H1 (cell line): ENCODE data around the gene CD151. TPM values are rescaled to one million over a fixed set of nuclear protein-coding genes. Genes with fewer than 3 reads are reported as not detected.

Experiments used
- CTCF ChIA-PET: fragments of 300-600 bp; sonication (Branson Sonifier 250); formaldehyde crosslinking; loops from one replicate; lab custom pipeline; 2021; ENCODE audit not compliant: partially characterized antibody; lab: Charles Lee
- POLR2A ChIA-PET: fragments of 300-600 bp; sonication (Branson Sonifier 250); formaldehyde crosslinking; loops from one replicate; lab custom pipeline; 2021; ENCODE audit warnings: inconsistent platforms; ENCODE audit not compliant: partially characterized antibody; lab: Charles Lee
- DNase-seq, 2 experiments: peaks; one replicate each; pipeline versions ENCODE4 v3.0.0 to v3.0.0-alpha.2; 2010 to 2022; ENCODE audit warnings: low spot score in 2 of 2, low read depth in 1 of 2, mixed read lengths in 1 of 2
- FAIRE-seq: peaks from 2 replicates; lab custom pipeline; 2011; peaks lifted over from hg19 to GRCh38; lab: Jason Lieb, UNC
- H2AFZ ChIP-seq: 2 replicates; pipeline ENCODE4 v1.8.1; 2012; ENCODE audit warnings: low read length, inconsistent platforms
- H2AK5ac ChIP-seq: 2 replicates; pipeline ENCODE4 v1.6.1; 2013; ENCODE audit warnings: low read depth, low read length
- H2BK120ac ChIP-seq: replicated peaks from 2 replicates; pipeline ENCODE3; 2013; ENCODE audit warnings: low read depth, low read length, inconsistent platforms
- H2BK12ac ChIP-seq: 2 replicates; pipeline ENCODE4 v1.6.1; 2013; ENCODE audit warnings: low read depth, low read length
- H2BK15ac ChIP-seq: 2 replicates; pipeline ENCODE4 v1.6.1; 2013; ENCODE audit warnings: low read length
- H2BK20ac ChIP-seq: 2 replicates; pipeline ENCODE4 v1.6.1; 2013; ENCODE audit warnings: low read length
- H2BK5ac ChIP-seq: 2 replicates; pipeline ENCODE4 v1.6.1; 2013; ENCODE audit warnings: low read depth, low read length
- H3K14ac ChIP-seq: 2 replicates; pipeline ENCODE4 v1.6.1; 2013; ENCODE audit warnings: inconsistent platforms; ENCODE audit not compliant: insufficient read length
- H3K18ac ChIP-seq: 2 replicates; pipeline ENCODE4 v1.6.1; 2013; ENCODE audit warnings: low read length; ENCODE audit errors: extremely low read depth
- H3K23ac ChIP-seq: 2 replicates; pipeline ENCODE4 v1.6.1; 2013; ENCODE audit warnings: inconsistent platforms; ENCODE audit not compliant: insufficient read length
- H3K23me2 ChIP-seq: 2 replicates; pipeline ENCODE4 v1.6.1; 2013; ENCODE audit warnings: low read depth, low read length
- H3K27ac ChIP-seq: 2 replicates; pipeline ENCODE4 v1.6.1; 2011; ENCODE audit warnings: low read depth, low read length, inconsistent platforms
- H3K27me3 ChIP-seq, 4 experiments: replicated peaks in 1 of 4; 1 replicate in 1 of 4; 2 replicates in 3 of 4; pipeline versions ENCODE4 v1.6.1 to v1.8.1; 2011 to 2013; ENCODE audit warnings: low read length in 3 of 4, mild to moderate bottlenecking in 3 of 4, inconsistent platforms in 2 of 4, mixed read lengths in 2 of 4, moderate library complexity in 1 of 4; ENCODE audit not compliant: control insufficient read depth in 3 of 4, insufficient read depth in 3 of 4; ENCODE audit errors: extremely low read depth in 1 of 4
- H3K36me3 ChIP-seq, 4 experiments: 2 replicates each; pipeline versions ENCODE4 v1.6.1 to v1.8.1; 2011 to 2013; ENCODE audit warnings: mild to moderate bottlenecking in 4 of 4, low read length in 3 of 4, moderate library complexity in 2 of 4, control low read depth in 1 of 4, inconsistent platforms in 1 of 4; ENCODE audit not compliant: insufficient read depth in 4 of 4, control insufficient read depth in 2 of 4
- H3K4ac ChIP-seq: replicated peaks from 2 replicates; pipeline ENCODE3; 2013; ENCODE audit warnings: low read length, low read depth, mixed read lengths, inconsistent platforms; ENCODE audit not compliant: insufficient read length
- H3K4me1 ChIP-seq, 4 experiments: replicated peaks in 1 of 4; 1 replicate in 1 of 4; 2 replicates in 3 of 4; pipeline versions ENCODE4 v1.6.1 to v1.8.1; 2011 to 2013; ENCODE audit warnings: low read length in 3 of 4, inconsistent platforms in 2 of 4, mixed read lengths in 1 of 4; ENCODE audit not compliant: insufficient read depth in 4 of 4, control insufficient read depth in 3 of 4
- H3K4me2 ChIP-seq, 2 experiments: 2 replicates each; pipeline versions ENCODE4 v1.6.1 to v1.8.1; 2011 to 2013; ENCODE audit warnings: low read depth in 2 of 2, low read length in 2 of 2, control low read depth in 1 of 2, inconsistent platforms in 1 of 2, mild to moderate bottlenecking in 1 of 2; ENCODE audit not compliant: insufficient read depth in 1 of 2
- H3K4me3 ChIP-seq, 4 experiments: fragments of 200-600, 300-600 bp in 1 of 4; sonication (generic), shearing (Covaris generic), sonication (Bioruptor Twin) in 1 of 4; 2 replicates each; pipeline versions ENCODE4 v1.5.1 to v1.8.1; 2011 to 2016; ENCODE audit warnings: low read length in 4 of 4, low read depth in 3 of 4, control low read depth in 2 of 4, inconsistent platforms in 2 of 4, mild to moderate bottlenecking in 2 of 4, mixed read lengths in 1 of 4, moderate library complexity in 1 of 4; ENCODE audit not compliant: insufficient read depth in 2 of 4; ENCODE audit errors: extremely low read depth in 1 of 4
- H3K56ac ChIP-seq: replicated peaks from 2 replicates; pipeline ENCODE3; 2013; ENCODE audit warnings: low read depth, mild to moderate bottlenecking, mixed read lengths, low read length, inconsistent platforms; ENCODE audit not compliant: insufficient read length
- H3K79me1 ChIP-seq: 2 replicates; pipeline ENCODE4 v1.6.1; 2013; ENCODE audit warnings: low read depth, low read length, control low read depth
- H3K79me2 ChIP-seq, 2 experiments: 2 replicates each; pipeline versions ENCODE4 v1.6.1 to v1.8.1; 2012 to 2013; ENCODE audit warnings: low read length in 2 of 2, mild to moderate bottlenecking in 2 of 2, inconsistent platforms in 1 of 2; ENCODE audit not compliant: insufficient read depth in 2 of 2, control insufficient read depth in 1 of 2
- H3K9ac ChIP-seq, 4 experiments: replicated peaks in 1 of 4; 1 replicate in 1 of 4; 2 replicates in 3 of 4; pipeline versions ENCODE4 v1.6.1 to v1.8.1; 2011 to 2013; ENCODE audit warnings: low read depth in 3 of 4, low read length in 3 of 4, control low read depth in 2 of 4, mild to moderate bottlenecking in 2 of 4, moderate library complexity in 2 of 4, inconsistent platforms in 1 of 4; ENCODE audit errors: extremely low read depth in 1 of 4
- H3K9me3 ChIP-seq, 2 experiments: 2 replicates each; pipeline versions ENCODE4 v1.6.1 to v1.8.1; 2012 to 2013; ENCODE audit warnings: mild to moderate bottlenecking in 2 of 2, moderate library complexity in 2 of 2, control low read depth in 1 of 2, inconsistent platforms in 1 of 2, low read depth in 1 of 2, low read length in 1 of 2, mixed read lengths in 1 of 2; ENCODE audit not compliant: insufficient read depth in 2 of 2
- H4K20me1 ChIP-seq, 2 experiments: replicated peaks in 1 of 2; 2 replicates each; pipeline versions ENCODE3 to v1.8.1; 2011 to 2013; ENCODE audit warnings: inconsistent platforms in 2 of 2, low read length in 2 of 2, mild to moderate bottlenecking in 1 of 2; ENCODE audit not compliant: insufficient read depth in 2 of 2, control insufficient read depth in 1 of 2
- H4K5ac ChIP-seq: 2 replicates; pipeline ENCODE4 v1.6.1; 2013; ENCODE audit warnings: low read length, low read depth, mixed read lengths, inconsistent platforms; ENCODE audit not compliant: insufficient read length
- H4K8ac ChIP-seq: 2 replicates; pipeline ENCODE4 v1.8.0; 2013; ENCODE audit warnings: mild to moderate bottlenecking, moderate library complexity, low read length, inconsistent platforms; ENCODE audit not compliant: insufficient read depth; ENCODE audit errors: extremely low read depth
- H4K91ac ChIP-seq: replicated peaks from 2 replicates; pipeline ENCODE3; 2013; ENCODE audit warnings: low read length, mixed read lengths, inconsistent platforms; ENCODE audit not compliant: insufficient read length
- PHF8 ChIP-seq: fragments of 200-600 bp; sonication (generic); conservative IDR thresholded peaks from 2 replicates; pipeline ENCODE4 v1.7.1; 2012; ENCODE audit warnings: low read depth, mild to moderate bottlenecking, inconsistent platforms, low read length, moderate library complexity
- POLR2A ChIP-seq, 2 experiments: IDR thresholded peaks; 1 replicate in 1 of 2; 2 replicates in 1 of 2; pipeline ENCODE4 v1.6.1; 2011; ENCODE audit warnings: low read depth in 2 of 2, low read length in 2 of 2, mild to moderate bottlenecking in 2 of 2; ENCODE audit errors: control extremely low read depth in 1 of 2
- POLR2AphosphoS5 ChIP-seq: IDR thresholded peaks from 2 replicates; pipeline ENCODE4 v1.6.1; 2011; ENCODE audit warnings: low read depth, low read length
- WGBS, 2 experiments: shearing (Covaris generic) in 1 of 2; methylation state at CpG; one replicate each; pipeline versions ENCODE4 v1.1.6 to v1.1.7; 2013 to 2015; ENCODE audit warnings: low lambda C conversion rate in 2 of 2, mixed read lengths in 2 of 2, inconsistent platforms in 1 of 2, low coverage in 1 of 2, missing lambda C conversion rate in 1 of 2; ENCODE audit not compliant: insufficient replicate concordance in 2 of 2, insufficient coverage in 1 of 2, insufficient read length in 1 of 2; ENCODE audit errors: extremely low coverage in 1 of 2, missing lambda C conversion rate in 1 of 2; 5-methylcytosine and 5-hydroxymethylcytosine counted together
- polyA plus RNA-seq, 7 experiments: library from polyadenylated mRNA; depleted of rRNA in 3 of 7; stranded (reverse) in 5 of 7; unstranded in 2 of 7; fragments of >200 nt in 5 of 7; fragments of 200-250 nt in 2 of 7; gene quantifications; 1 replicate in 5 of 7; 2 replicates in 1 of 7; 4 replicates in 1 of 7; pipeline versions ENCODE4 v1.2.1 to v1.2.3, GENCODE V29; 2011 to 2013; ENCODE audit warnings: missing spikeins in 2 of 7, mixed read lengths in 2 of 7
- total RNA-seq: library from RNA; stranded (reverse); fragmentation: NEBNext Ultra II Directional; extraction: Animal tissue kit (Norgen Biotek cat#: 25700); gene quantifications from 2 replicates; pipeline ENCODE4 v1.2.1, GENCODE V29; 2021

CD151 gene
- total and polyA plus RNA-seq, 2 of the 8 experiments (the other 6 are each of a cell fraction or from before 2014, with no cell fraction given): 101 to 212 TPM

GRCh38 chr11:786235-787083, 46.3 kb upstream of the CD151 start:
- POLR2A ChIA-PET: interaction anchor here (0.7 to 53.0 kb wide), 14 partner anchors 10 to 246 kb away, joined by 3 to 1917 read pairs (median 4); partner anchors contain the start of genes CD151, CRACR2B, GATD1 and PNPLA2
- H3K36me3 ChIP-seq: no peaks in the 10 kb centered on the region; a peak in 2 of 8 replicates
- H2BK120ac ChIP-seq: no peak overlapping the region
- H3K4me3 ChIP-seq: no peak overlapping the region
- H3K9me3 ChIP-seq: no peaks in the 10 kb centered on the region
- 87% methylated on average over 19 of the region's 24 CpGs; no CpG with 5 or more reads in 1 of the 2 experiments for WGBS, 2 experiments
- no peak overlapping the region for H4K8ac ChIP-seq
- H3K79me1 ChIP-seq: no peaks in the 10 kb centered on the region; the same call in 1 of the 2 replicates
- no peak overlapping the region for H2BK5ac ChIP-seq
- H3K18ac ChIP-seq: no peak overlapping the region
- H3K27ac ChIP-seq: no peak overlapping the region
- peak; percentile 15; the same call in 1 of the 2 replicates for TF ChIP-seq POLR2AphosphoS5
- no peak for TF ChIP-seq PHF8
- TF ChIP-seq POLR2A (IDR thresholded peaks at IDR 0.05; ENCODE audit: control extremely low read depth in 1 of 2, low read depth in 2 of 2, low read length in 2 of 2): peak in 1 of 2 experiments; percentile 20; a peak in 1 of 3 replicates
- no peak overlapping the region for H3K4me2 ChIP-seq
- no peak overlapping the region for H3K14ac ChIP-seq
- FAIRE-seq (no peak), DNase-seq (no peak)
- H3K9ac ChIP-seq: no peak overlapping the region; a peak in 1 of 7 replicates
- peak overlapping the region; percentile 93; the same call in 1 of the 2 replicates for H2BK20ac ChIP-seq
- H3K4ac ChIP-seq: no peak overlapping the region
- H4K5ac ChIP-seq: no peak overlapping the region
- H3K27me3 ChIP-seq: no peaks in the 10 kb centered on the region; a peak in 1 of 7 replicates
- peak overlapping the region; percentile 7 for H4K91ac ChIP-seq
- no peak overlapping the region for H3K23ac ChIP-seq
- H3K79me2 ChIP-seq: no peaks in the 10 kb centered on the region
- H2BK12ac ChIP-seq: no peak overlapping the region
- CTCF ChIA-PET: interaction anchor here (0.5 to 1.7 kb wide), 12 partner anchors 9 to 422 kb away, joined by 3 to 6 read pairs (median 4); no protein-coding TSS in a partner anchor
- H3K56ac ChIP-seq: no peak overlapping the region
- H2BK15ac ChIP-seq: no peak overlapping the region
- H4K20me1 ChIP-seq: peaks cover 2 to 13% of the 10 kb centered on the region in 2 experiments
- peaks cover 0 to 35% (median 22%) of the 10 kb centered on the region in 4 experiments; a peak in 6 of 7 replicates for H3K4me1 ChIP-seq
- no peak overlapping the region for H2AFZ ChIP-seq
- no peaks in the 10 kb centered on the region; the same call in 1 of the 2 replicates for H3K23me2 ChIP-seq
- peak overlapping the region; percentile 48; the same call in 1 of the 2 replicates for H2AK5ac ChIP-seq
